HCT116 (cell line): ENCODE data around the gene FBXO8. TPM values are rescaled to one million over a fixed set of nuclear protein-coding genes. Genes with fewer than 3 reads are reported as not detected.

Experiments used
- ATAC-seq: fragments of 200-7000 bp; cut with Tn5 transposase; 2 replicates; pipeline ENCODE4 v1.9.1; 2020; ENCODE audit warnings: mild to moderate bottlenecking, moderate library complexity
- BruUV-seq: library from RNA; stranded (reverse); fragments of 400-500 nt; replicated peaks from 2 replicates; lab custom pipeline; 2021; lab: Mats Ljungman, UMichigan
- CTCF ChIA-PET: fragments of 300-600 bp; sonication (Branson Sonifier 250); formaldehyde crosslinking; loops from one replicate; lab custom pipeline; 2021; ENCODE audit warnings: antibody characterized with exemption; lab: Charles Lee
- POLR2A ChIA-PET: fragments of 300-600, 350-600 bp; sonication (Branson Sonifier 250); formaldehyde crosslinking; loops from one replicate; lab custom pipeline; 2021; ENCODE audit warnings: antibody characterized with exemption; lab: Charles Lee
- RAD21 ChIA-PET, 2 experiments: fragments of 300-600 bp; sonication (Branson Sonifier 250); formaldehyde crosslinking; loops; one replicate each; lab custom pipeline; 2023; ENCODE audit warnings: low total read pairs in 2 of 2; ENCODE audit not compliant: uncharacterized antibody in 2 of 2, unreplicated experiment in 2 of 2, low non-redundant PET in 1 of 2; lab: Charles Lee
- DNase-seq: peaks from one replicate; pipeline ENCODE4 v3.0.0-alpha.2; 2010; ENCODE audit warnings: low read depth, low spot score
- H2AFZ ChIP-seq: fragments of 200-600 bp; shearing (Covaris generic), sonication (generic); 2 replicates; pipeline ENCODE4 v1.6.1; 2017; ENCODE audit warnings: low read depth, mixed run types, mixed read lengths, antibody characterized with exemption, low read length; ENCODE audit not compliant: poor library complexity, severe bottlenecking
- H3K27ac ChIP-seq: 2 replicates; pipeline ENCODE4 v1.5.1; 2012; ENCODE audit warnings: low read depth, low read length
- H3K27me3 ChIP-seq: fragments of 200-600 bp; sonication (generic); 2 replicates; pipeline ENCODE4 v1.6.1; 2016; ENCODE audit warnings: mixed run types, low read length, mixed read lengths; ENCODE audit not compliant: insufficient read depth
- H3K36me3 ChIP-seq, 2 experiments: fragments of 200-500 bp in 1 of 2; fragments of 200-600 bp in 1 of 2; sonication (Bioruptor generic) in 1 of 2; sonication (generic) in 1 of 2; 2 replicates each; pipeline versions ENCODE4 v1.5.1 to v1.6.1; 2014 to 2016; ENCODE audit warnings: low read length in 2 of 2, inconsistent platforms in 1 of 2, mixed read lengths in 1 of 2, mixed run types in 1 of 2; ENCODE audit not compliant: insufficient read depth in 2 of 2, control insufficient read depth in 1 of 2
- H3K4me1 ChIP-seq, 2 experiments: fragments of 200-600 bp in 1 of 2; sonication (generic) in 1 of 2; 2 replicates each; pipeline versions ENCODE4 v1.5.1 to v1.6.1; 2012 to 2017; ENCODE audit warnings: low read length in 2 of 2, inconsistent platforms in 1 of 2, mild to moderate bottlenecking in 1 of 2, mixed read lengths in 1 of 2, mixed run types in 1 of 2, moderate library complexity in 1 of 2; ENCODE audit not compliant: insufficient read depth in 2 of 2, control insufficient read depth in 1 of 2
- H3K4me2 ChIP-seq: fragments of 200-600 bp; sonication (generic); 2 replicates; pipeline ENCODE4 v1.6.1; 2017; ENCODE audit warnings: mixed run types, low read length, mixed read lengths
- H3K4me3 ChIP-seq, 2 experiments: fragments of 200-600 bp in 1 of 2; sonication (generic) in 1 of 2; replicated peaks in 1 of 2; 2 replicates each; pipeline ENCODE4 v1.5.1; 2011 to 2016; ENCODE audit warnings: low read length in 2 of 2, control low read depth in 1 of 2, low read depth in 1 of 2, mild to moderate bottlenecking in 1 of 2, mixed read lengths in 1 of 2, mixed run types in 1 of 2
- H3K79me2 ChIP-seq: fragments of 200-600 bp; sonication (generic); 2 replicates; pipeline ENCODE4 v1.6.1; 2017; ENCODE audit warnings: mild to moderate bottlenecking, mixed run types, low read length, moderate library complexity, mixed read lengths; ENCODE audit not compliant: insufficient read depth
- H3K9ac ChIP-seq: fragments of 200-600 bp; sonication (generic); 2 replicates; pipeline ENCODE4 v1.6.1; 2016; ENCODE audit warnings: low read length, mixed read lengths
- H3K9me2 ChIP-seq: fragments of 200-600 bp; sonication (generic), shearing (Covaris generic); 2 replicates; pipeline ENCODE4 v1.6.1; 2017; ENCODE audit warnings: mixed run types, mild to moderate bottlenecking, moderate library complexity; ENCODE audit not compliant: insufficient read depth
- H3K9me3 ChIP-seq, 2 experiments: fragments of 200-500 bp in 1 of 2; fragments of 200-600 bp in 1 of 2; sonication (Bioruptor generic) in 1 of 2; sonication (generic) in 1 of 2; 2 replicates each; pipeline ENCODE4 v1.6.1; 2014 to 2017; ENCODE audit warnings: low read length in 2 of 2, mixed read lengths in 2 of 2, inconsistent platforms in 1 of 2, low read depth in 1 of 2, mild to moderate bottlenecking in 1 of 2, mixed run types in 1 of 2, moderate library complexity in 1 of 2; ENCODE audit not compliant: control insufficient read depth in 1 of 2, insufficient read depth in 1 of 2
- H4K20me1 ChIP-seq: fragments of 200-600 bp; sonication (generic), shearing (Covaris generic); 2 replicates; pipeline ENCODE4 v1.6.1; 2017; ENCODE audit warnings: mixed run types, mild to moderate bottlenecking, moderate library complexity; ENCODE audit not compliant: insufficient read depth
- CEBPB ChIP-seq: IDR thresholded peaks from 2 replicates; pipeline ENCODE4 v1.6.1; 2012; ENCODE audit warnings: low read depth
- EZH2 ChIP-seq: fragments of 200-600 bp; sonication (generic); IDR thresholded peaks from 2 replicates; pipeline ENCODE4 v1.6.1; 2017; ENCODE audit warnings: antibody characterized with exemption, mixed run types
- FOSL1 ChIP-seq: IDR thresholded peaks from 2 replicates; pipeline ENCODE4 v1.6.1; 2012; ENCODE audit warnings: low read depth
- JUND ChIP-seq: IDR thresholded peaks from 2 replicates; pipeline ENCODE4 v1.6.1; 2012
- SIN3A ChIP-seq: IDR thresholded peaks from 2 replicates; pipeline ENCODE4 v1.6.1; 2012; ENCODE audit warnings: low read depth
- TCF7L2 ChIP-seq: IDR thresholded peaks from 2 replicates; pipeline ENCODE4 v1.7.0; 2011; ENCODE audit warnings: borderline replicate concordance, inconsistent platforms; ENCODE audit not compliant: insufficient read depth, insufficient read length; ENCODE audit errors: extremely low read depth
- YY1 ChIP-seq: IDR thresholded peaks from 2 replicates; pipeline ENCODE4 v1.6.1; 2011; ENCODE audit warnings: low read length, low read depth, moderate library complexity, mild to moderate bottlenecking; ENCODE audit not compliant: insufficient replicate concordance; ENCODE audit errors: extremely low read depth
- ZFX ChIP-seq: fragments of 450-650 bp; IDR thresholded peaks from 2 replicates; pipeline ENCODE4 v1.6.1; 2017
- intact Hi-C: fragments of 100-400 bp; cut with micrococcal nuclease; formaldehyde crosslinking; loops from 2 replicates; pipeline ENCODE4 v1.10.0; 2022
- total RNA-seq: library from RNA; stranded (reverse); gene quantifications from one replicate; pipeline ENCODE4 v1.2.1, GENCODE V29; 2021; ENCODE audit not compliant: unreplicated experiment
- TF ChIP-seq, protein P1 (sequence below), 3 experiments: fragments of 200-600 bp in 1 of 3; sonication (generic) in 1 of 3; IDR thresholded peaks in 2 of 3; conservative IDR thresholded peaks in 1 of 3; 2 replicates each; pipeline ENCODE4 v1.5.1; 2012 to 2017; ENCODE audit warnings: low read depth in 2 of 3, low read length in 2 of 3, antibody characterized with exemption in 1 of 3, borderline replicate concordance in 1 of 3, control low read depth in 1 of 3, mild to moderate bottlenecking in 1 of 3, mixed read lengths in 1 of 3, mixed run types in 1 of 3, moderate library complexity in 1 of 3; ENCODE audit not compliant: insufficient read depth in 1 of 3
- TF ChIP-seq, protein P2 (sequence below): IDR thresholded peaks from 2 replicates; pipeline ENCODE4 v1.6.1; 2012
- TF ChIP-seq, protein P3 (sequence below): IDR thresholded peaks from 2 replicates; pipeline ENCODE4 v1.6.1; 2011; ENCODE audit warnings: mild to moderate bottlenecking, low read length, moderate library complexity; ENCODE audit not compliant: insufficient replicate concordance; ENCODE audit errors: extremely low read depth
- TF ChIP-seq, protein P4 (sequence below): IDR thresholded peaks from 2 replicates; pipeline ENCODE4 v1.6.1; 2012

FBXO8 gene
- total RNA-seq, 1 experiment from 2014 or later: 13.0 TPM

DNA sequence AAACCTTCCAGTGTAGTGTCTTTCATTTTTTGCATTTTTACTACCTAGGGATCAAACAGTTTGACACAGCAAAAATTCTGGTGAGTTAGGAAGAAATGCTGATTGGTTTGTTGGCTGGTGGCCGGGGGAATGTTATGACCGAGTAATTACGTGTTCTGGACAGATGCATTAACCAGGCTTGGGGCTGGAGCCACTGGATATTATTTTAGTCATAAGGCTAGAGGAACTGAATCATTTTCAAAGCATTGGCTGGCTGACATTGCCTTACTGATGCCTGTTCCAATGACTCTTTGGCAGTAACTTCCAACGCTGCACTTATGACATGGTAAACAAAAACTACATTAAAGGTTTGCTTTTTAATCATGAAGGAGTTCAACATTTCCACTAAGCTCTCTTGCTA lies 84.6 kb downstream of the FBXO8 start:
- Histone ChIP-seq H2AFZ (no peak overlapping the region), H4K20me1 (no peaks in the 10 kb centered on the region), H3K4me1 (no peaks in the 10 kb centered on the region), H3K79me2 (no peaks in the 10 kb centered on the region), H3K9me3 (no peaks in the 10 kb centered on the region), H3K9ac (no peak overlapping the region), H3K36me3 (no peaks in the 10 kb centered on the region), H3K4me3 (no peak overlapping the region), H3K4me2 (no peak overlapping the region), H3K27ac (no peak overlapping the region), H3K9me2 (no peaks in the 10 kb centered on the region), H3K27me3 (peaks cover 50% of the 10 kb centered on the region)
- ChIA-PET CTCF (no interaction called here), POLR2A (no interaction called here), RAD21 (no interaction called here)
- DNase-seq: no peak
- no peak for ATAC-seq
- no peak for TF ChIP-seq CEBPB
- TF ChIP-seq, protein P1, sequence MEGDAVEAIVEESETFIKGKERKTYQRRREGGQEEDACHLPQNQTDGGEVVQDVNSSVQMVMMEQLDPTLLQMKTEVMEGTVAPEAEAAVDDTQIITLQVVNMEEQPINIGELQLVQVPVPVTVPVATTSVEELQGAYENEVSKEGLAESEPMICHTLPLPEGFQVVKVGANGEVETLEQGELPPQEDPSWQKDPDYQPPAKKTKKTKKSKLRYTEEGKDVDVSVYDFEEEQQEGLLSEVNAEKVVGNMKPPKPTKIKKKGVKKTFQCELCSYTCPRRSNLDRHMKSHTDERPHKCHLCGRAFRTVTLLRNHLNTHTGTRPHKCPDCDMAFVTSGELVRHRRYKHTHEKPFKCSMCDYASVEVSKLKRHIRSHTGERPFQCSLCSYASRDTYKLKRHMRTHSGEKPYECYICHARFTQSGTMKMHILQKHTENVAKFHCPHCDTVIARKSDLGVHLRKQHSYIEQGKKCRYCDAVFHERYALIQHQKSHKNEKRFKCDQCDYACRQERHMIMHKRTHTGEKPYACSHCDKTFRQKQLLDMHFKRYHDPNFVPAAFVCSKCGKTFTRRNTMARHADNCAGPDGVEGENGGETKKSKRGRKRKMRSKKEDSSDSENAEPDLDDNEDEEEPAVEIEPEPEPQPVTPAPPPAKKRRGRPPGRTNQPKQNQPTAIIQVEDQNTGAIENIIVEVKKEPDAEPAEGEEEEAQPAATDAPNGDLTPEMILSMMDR (IDR thresholded peaks at IDR 0.05 in 2 of 3, conservative IDR thresholded peaks at IDR 0.05 in 1 of 3; ENCODE audit: borderline replicate concordance in 1 of 3, insufficient read depth in 1 of 3, low read depth in 2 of 3, low read length in 2 of 3): no peak
- TF ChIP-seq JUND: no peak
- no peak for TF ChIP-seq SIN3A
- BruUV-seq: no TSS peak
- intact Hi-C loops: no loop called here

DNA sequence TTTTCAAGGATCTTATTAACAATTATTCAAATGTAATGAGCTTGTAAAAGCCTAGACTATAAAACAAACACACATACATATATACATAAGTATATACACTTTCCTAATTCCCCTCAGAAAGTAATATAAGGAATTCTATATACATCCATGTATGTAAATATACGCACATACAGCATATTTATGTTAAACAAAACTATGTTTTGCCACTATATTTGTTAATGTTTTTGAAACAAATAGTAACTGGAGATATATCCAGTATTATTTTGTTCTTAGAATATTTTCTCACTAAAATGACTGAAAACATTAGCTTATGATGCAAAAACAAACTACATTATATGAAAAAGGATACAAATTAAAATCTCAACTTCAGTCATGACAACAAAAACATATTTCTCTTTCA lies 85.1 kb downstream of the FBXO8 start:
- Histone ChIP-seq H3K9me3 (no peaks in the 10 kb centered on the region), H3K4me2 (no peak overlapping the region), H3K4me3 (no peak overlapping the region), H4K20me1 (no peaks in the 10 kb centered on the region), H3K79me2 (no peaks in the 10 kb centered on the region), H3K36me3 (no peaks in the 10 kb centered on the region), H3K27me3 (peaks cover 47% of the 10 kb centered on the region), H3K9ac (no peak overlapping the region), H3K27ac (no peak overlapping the region), H3K4me1 (no peaks in the 10 kb centered on the region), H3K9me2 (no peaks in the 10 kb centered on the region), H2AFZ (no peak overlapping the region)
- ChIA-PET RAD21 (no interaction called here), POLR2A (no interaction called here), CTCF (no interaction called here)
- no TSS peak for BruUV-seq
- ATAC-seq: no peak
- DNase-seq: no peak
- intact Hi-C loops: no loop called here
- TF ChIP-seq SIN3A (no peak), JUND (no peak), ZFX (no peak), FOSL1 (no peak), CEBPB (no peak), TCF7L2 (no peak), EZH2 (no peak), YY1 (no peak)
- TF ChIP-seq, protein P2, sequence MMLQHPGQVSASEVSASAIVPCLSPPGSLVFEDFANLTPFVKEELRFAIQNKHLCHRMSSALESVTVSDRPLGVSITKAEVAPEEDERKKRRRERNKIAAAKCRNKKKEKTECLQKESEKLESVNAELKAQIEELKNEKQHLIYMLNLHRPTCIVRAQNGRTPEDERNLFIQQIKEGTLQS: no peak
- TF ChIP-seq, protein P3, sequence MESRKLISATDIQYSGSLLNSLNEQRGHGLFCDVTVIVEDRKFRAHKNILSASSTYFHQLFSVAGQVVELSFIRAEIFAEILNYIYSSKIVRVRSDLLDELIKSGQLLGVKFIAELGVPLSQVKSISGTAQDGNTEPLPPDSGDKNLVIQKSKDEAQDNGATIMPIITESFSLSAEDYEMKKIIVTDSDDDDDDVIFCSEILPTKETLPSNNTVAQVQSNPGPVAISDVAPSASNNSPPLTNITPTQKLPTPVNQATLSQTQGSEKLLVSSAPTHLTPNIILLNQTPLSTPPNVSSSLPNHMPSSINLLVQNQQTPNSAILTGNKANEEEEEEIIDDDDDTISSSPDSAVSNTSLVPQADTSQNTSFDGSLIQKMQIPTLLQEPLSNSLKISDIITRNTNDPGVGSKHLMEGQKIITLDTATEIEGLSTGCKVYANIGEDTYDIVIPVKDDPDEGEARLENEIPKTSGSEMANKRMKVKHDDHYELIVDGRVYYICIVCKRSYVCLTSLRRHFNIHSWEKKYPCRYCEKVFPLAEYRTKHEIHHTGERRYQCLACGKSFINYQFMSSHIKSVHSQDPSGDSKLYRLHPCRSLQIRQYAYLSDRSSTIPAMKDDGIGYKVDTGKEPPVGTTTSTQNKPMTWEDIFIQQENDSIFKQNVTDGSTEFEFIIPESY: no peak
- TF ChIP-seq, protein P4, sequence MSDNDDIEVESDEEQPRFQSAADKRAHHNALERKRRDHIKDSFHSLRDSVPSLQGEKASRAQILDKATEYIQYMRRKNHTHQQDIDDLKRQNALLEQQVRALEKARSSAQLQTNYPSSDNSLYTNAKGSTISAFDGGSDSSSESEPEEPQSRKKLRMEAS: no peak
